ENCODE data around the gene DLG1.

DNA sequence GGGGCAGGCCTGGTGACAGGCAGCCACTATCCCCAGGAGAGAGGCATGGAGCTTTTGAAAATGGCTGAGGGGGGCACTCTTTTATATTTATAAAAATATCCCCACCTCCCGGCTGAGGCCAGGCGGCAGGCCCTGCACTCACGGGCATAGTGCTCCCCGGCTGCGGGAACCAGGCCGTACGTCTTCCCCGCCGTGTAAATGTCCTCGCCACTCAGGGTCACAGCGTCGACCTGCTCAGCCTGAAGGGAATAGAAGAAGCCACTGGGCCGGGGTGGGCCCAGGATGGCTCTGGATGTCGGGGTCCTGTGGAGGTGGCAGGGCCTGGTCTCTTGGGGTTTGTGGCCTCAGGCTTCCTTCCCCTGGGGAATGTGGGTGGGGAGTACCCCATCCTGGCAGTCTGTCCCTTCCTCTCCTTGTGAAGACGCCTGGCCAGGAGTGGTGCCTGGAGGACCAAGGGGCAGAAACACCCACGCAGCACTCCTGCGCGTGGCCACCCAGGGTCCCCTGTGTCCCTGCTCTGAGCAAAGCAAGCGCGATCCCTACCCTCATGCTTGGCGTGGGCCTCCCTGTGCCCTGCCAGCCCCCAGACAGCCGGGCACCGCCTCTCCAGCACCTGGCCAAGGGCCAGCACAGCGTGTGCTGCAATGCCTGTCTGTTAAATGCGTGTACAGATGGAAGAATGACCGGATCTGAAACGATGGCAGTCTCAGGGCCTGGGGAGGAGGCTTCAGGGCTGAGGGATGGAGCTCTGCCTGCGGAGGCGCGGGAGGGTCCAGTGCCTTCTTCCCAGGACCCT is 287.7 kb downstream of the DLG1 start:
- TF ChIP-seq, protein P1, sequence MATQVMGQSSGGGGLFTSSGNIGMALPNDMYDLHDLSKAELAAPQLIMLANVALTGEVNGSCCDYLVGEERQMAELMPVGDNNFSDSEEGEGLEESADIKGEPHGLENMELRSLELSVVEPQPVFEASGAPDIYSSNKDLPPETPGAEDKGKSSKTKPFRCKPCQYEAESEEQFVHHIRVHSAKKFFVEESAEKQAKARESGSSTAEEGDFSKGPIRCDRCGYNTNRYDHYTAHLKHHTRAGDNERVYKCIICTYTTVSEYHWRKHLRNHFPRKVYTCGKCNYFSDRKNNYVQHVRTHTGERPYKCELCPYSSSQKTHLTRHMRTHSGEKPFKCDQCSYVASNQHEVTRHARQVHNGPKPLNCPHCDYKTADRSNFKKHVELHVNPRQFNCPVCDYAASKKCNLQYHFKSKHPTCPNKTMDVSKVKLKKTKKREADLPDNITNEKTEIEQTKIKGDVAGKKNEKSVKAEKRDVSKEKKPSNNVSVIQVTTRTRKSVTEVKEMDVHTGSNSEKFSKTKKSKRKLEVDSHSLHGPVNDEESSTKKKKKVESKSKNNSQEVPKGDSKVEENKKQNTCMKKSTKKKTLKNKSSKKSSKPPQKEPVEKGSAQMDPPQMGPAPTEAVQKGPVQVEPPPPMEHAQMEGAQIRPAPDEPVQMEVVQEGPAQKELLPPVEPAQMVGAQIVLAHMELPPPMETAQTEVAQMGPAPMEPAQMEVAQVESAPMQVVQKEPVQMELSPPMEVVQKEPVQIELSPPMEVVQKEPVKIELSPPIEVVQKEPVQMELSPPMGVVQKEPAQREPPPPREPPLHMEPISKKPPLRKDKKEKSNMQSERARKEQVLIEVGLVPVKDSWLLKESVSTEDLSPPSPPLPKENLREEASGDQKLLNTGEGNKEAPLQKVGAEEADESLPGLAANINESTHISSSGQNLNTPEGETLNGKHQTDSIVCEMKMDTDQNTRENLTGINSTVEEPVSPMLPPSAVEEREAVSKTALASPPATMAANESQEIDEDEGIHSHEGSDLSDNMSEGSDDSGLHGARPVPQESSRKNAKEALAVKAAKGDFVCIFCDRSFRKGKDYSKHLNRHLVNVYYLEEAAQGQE (IDR thresholded peaks at IDR 0.05; ENCODE audit: low read depth): no peak
- TF ChIP-seq, protein P2, sequence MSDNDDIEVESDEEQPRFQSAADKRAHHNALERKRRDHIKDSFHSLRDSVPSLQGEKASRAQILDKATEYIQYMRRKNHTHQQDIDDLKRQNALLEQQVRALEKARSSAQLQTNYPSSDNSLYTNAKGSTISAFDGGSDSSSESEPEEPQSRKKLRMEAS (IDR thresholded peaks at IDR 0.05): no peak
- TF ChIP-seq USF1 (IDR thresholded peaks at IDR 0.05) (no peak), RAD21 (IDR thresholded peaks at IDR 0.05; ENCODE audit: low read depth) (no peak), EP300 (IDR thresholded peaks at IDR 0.05; ENCODE audit: borderline replicate concordance) (no peak), TAF1 (IDR thresholded peaks at IDR 0.05; ENCODE audit: low read depth) (no peak), CREB1 (IDR thresholded peaks at IDR 0.05; ENCODE audit: low read depth) (no peak), ZBTB7A (IDR thresholded peaks at IDR 0.05; ENCODE audit: low read depth) (no peak)
